WI38 (cell line): ENCODE measurements around the gene CHMP1A.
"Not testable (repeated sequence)": the region's sequence is repeated elsewhere in the genome, so short reads cannot be mapped to it uniquely, and the experiment has no call there.

Experiments
- H3K4me3 ChIP-seq: 2 replicates; pipeline ENCODE4 v1.5.1; 2011; ENCODE audit warnings: low read depth, mild to moderate bottlenecking, control low read depth, low read length
- CTCF ChIP-seq: IDR thresholded peaks from 2 replicates; pipeline ENCODE4 v1.5.1; 2012; ENCODE audit warnings: low read depth, mild to moderate bottlenecking, control low read depth, low read length

CHMP1A gene

GRCh38 chr16:89670496-89671431, 13.3 kb upstream of the CHMP1A start:
- H3K4me3 ChIP-seq, result no peak overlapping the region
- no peak for TF ChIP-seq CTCF

GRCh38 chr16:89669755-89670154, 12.2 kb upstream of the CHMP1A start:
- TF ChIP-seq CTCF, result no peak

GRCh38 chr16:89668790-89669158, 11.3 kb upstream of the CHMP1A start:
- TF ChIP-seq CTCF, result no peak
- no peak overlapping the region for H3K4me3 ChIP-seq

More at GRCh38 chr16:89669755-89670154, 12.2 kb upstream of the CHMP1A start:
- H3K4me3 ChIP-seq, result no peak overlapping the region

GRCh38 chr16:89667633-89668032, 10.1 kb upstream of the CHMP1A start:
- no peak for TF ChIP-seq CTCF
- H3K4me3 ChIP-seq, result no peak overlapping the region

- peak; percentile 24; the same call in 1 of the 2 replicates for TF ChIP-seq CTCF
- not testable (repeated sequence) for H3K4me3 ChIP-seq
Measured at GRCh38 chr16:89667000-89667399, 9.5 kb upstream of the CHMP1A start.

- H3K4me3 ChIP-seq, result not testable (repeated sequence)
Measured at GRCh38 chr16:89664238-89664637, 6.7 kb upstream of the CHMP1A start.

GRCh38 chr16:89661215-89661614, 3.7 kb upstream of the CHMP1A start:
- H3K4me3 ChIP-seq, result no peak overlapping the region
- TF ChIP-seq CTCF, result no peak
